ENCODE measurements around the gene MELK.

Gene MELK

DNA sequence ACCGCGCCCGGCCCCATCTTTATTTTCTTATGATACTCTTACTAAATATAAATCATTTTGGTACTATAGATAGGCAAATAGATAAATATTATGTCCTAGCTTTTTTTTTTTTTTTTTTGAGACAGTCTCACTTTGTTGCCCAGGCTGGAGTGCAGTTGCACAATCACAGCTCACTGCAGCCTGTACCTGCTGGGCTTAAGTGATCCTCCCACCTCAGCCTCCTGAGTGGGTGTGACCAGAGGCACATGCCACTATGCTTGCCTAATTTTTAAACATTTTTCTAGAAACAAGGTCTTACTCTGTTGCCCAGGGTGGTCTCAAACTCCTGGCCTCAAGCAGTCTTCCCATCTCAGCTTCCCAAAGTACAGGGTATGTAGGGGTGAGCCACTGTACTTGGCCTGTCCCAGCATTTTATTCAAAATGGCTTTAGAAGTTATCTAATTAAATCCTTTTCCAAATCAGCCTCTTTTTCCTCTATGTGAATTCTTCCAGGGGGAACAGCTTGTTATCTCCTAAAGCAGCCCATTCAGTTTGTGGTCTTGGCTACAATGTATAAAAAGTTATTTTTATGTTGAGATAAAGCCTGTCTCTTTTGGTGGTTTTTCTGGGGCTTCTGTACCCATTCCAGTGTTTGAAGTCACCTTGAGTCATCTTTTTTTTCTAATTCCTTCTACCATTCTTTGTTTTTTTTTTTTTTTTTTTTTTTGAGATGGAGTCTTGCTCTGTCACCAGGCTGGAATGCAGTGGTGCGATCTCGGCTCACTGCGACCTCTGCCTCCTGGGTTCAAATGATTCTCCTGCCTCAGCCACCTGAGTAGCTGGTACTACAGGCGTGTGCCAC is 12.1 kb downstream of the MELK start:
- no peak for DNase-seq

DNA sequence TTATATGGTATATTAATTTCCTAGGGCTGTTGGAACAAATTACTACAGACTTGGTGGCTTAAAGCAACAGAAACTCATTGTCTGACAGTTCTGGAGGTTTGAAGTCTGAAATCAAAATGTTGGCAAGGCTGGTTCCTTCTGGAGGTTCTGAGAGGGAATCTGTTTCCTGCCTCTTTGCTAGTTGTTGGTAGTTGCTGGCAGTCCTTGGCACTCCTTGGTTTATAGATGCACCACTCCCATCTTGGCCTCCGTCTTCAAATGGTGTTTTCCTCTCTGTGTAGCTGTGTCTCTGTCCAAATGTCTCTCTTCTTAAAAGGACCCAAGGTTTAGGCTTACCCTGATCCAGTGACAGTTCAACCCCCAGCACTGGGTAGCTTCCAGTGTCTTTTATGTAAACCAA is 17.5 kb downstream of the MELK start:
- DNase-seq: no peak

DNA sequence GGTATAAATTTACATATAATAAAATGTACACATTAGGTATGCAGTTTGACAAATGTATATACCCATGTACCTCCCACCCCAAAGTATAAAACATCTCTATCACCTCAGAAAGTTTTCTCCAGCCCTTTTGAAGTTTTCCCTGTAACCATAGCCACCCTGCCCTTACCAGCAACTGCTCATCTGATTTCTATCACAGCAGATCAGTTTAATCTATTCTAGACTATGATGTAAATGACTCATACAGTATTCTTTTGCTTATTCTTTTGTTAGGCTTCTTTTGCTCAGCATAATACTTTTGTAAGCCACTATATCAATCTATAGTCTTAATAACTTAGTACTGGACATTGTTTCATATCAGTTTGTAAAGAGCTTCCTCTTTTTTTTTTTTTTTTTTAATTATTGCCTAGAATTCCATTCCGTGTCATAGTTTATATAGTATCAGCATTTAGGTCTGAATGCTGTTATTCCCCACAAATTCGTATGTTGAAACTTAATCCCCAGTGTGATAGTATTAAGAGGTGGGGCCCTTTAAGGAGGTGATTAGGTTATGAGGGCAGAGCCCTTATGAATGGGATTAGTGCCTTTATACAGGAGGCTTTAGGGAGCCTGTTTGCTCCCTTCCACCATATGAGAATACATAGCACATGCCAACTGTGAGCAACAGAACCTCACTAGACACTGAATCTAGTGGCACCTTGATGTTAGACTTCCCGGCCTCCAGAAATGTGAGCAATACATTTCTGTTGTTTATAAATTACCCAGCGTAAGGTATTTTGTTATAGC is 20.3 kb downstream of the MELK start:
- no peak for DNase-seq

DNA sequence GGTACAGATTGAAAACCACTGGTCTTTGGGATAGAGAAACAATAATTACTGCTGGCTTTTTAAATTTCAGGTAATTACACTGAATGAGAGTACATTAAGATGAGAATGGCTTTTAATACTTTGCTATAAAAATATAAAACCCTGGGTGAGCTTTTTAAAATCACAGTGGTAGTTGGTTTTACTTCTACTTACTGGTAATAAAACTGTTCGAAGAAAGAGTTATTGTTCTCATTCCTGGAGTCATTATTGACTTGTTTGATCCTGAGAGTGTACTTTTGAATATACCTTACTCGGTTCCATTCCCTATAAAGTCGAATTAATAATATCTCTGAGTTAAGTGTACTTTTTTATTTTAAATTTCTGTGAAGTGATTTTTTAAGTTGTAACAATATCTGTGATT is 21.5 kb downstream of the MELK start:
- no peak for DNase-seq

DNA sequence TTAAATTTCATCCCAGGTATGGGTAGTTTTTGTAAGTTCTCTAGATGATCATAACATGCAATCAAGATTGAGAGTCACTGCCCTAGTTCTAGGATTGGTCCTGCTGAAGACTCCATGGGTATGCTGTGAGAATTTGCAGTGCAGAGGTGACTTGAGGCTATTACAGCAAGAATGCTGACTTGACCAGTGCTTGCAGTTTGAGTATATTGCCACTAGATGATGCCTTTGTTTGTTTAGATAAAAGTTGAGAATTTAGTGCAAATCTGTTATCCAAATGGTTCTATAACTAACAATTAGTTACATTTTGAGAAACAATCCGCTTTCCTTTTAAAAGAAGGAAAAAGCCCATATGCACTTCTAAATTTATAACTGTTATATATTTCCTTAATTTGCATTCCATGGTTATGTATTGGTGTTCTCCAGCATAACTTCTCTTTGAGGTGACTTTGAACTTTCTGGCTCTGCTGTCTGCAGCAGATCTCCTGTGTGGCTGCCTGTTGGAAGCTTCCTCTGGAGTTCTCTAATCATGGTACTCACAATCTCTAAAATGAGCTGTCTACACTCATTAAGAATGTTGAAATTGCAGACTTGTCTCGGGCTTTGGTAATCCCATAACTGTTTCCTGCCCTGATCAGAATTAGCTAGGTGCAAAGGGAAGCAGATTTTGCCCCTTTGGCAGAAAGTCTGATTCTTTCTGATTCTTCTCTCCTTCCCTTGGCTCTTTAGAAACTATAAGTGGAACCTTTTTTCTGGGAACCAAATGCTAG is 24.9 kb downstream of the MELK start:
- DNase-seq: no peak

DNA sequence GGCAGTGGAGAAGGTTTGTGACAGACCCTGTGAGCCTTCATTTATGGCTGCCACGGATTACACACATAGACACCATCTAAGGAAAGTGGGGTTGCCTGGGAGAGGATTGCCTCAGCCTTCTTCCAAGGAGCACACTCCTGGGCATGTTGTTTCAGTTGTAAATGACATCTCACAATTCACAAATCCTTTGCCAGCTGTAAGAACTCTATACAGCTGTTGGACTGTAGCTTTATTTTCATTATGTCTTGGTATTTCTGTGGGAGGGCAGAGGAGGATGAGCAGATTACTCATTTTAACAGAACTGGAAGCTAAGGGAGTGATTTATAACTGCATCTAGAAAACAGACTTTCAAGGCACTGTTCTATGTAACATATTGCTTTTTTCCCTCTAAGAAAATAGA is 25.6 kb downstream of the MELK start:
- DNase-seq: no peak

DNA sequence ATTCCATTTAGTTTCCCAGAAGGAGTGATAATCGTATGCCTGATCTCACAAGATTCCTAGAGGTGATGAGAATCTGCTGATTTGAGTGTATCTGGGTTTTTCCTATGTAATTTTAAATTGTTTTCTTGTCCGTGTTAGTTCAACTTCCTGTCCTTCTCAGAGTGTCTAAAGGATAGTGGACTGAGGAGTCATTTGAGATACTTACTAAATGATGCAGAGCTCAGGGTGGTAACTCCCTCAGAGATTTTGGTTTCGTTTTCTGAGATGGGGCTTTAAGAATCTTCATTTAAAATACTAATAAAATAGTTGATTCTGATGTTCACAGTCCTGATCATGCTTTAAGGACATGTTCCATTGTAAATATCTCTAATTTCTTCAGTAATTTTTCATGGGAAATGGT is 30.3 kb downstream of the MELK start:
- DNase-seq: no peak

DNA sequence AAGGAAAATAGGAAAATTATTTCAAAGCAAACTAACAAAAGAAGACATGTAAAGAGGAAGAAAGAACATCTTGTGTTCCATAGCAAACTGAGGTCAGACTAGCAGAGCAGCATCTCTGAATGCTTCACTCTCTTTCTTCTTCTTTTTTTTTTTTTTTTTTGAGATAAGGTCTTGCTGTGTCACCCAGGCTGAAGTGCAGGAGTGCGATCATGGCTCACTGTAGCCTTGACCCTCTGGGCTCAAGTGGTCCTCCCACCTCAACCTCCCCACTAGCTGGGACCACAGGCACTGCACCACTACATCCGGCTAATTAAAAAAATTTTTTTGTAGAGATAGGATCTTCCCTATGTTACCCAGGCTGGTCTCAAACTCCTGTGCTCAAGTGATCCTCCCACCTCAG is 36.6 kb downstream of the MELK start:
- DNase-seq: no peak

DNA sequence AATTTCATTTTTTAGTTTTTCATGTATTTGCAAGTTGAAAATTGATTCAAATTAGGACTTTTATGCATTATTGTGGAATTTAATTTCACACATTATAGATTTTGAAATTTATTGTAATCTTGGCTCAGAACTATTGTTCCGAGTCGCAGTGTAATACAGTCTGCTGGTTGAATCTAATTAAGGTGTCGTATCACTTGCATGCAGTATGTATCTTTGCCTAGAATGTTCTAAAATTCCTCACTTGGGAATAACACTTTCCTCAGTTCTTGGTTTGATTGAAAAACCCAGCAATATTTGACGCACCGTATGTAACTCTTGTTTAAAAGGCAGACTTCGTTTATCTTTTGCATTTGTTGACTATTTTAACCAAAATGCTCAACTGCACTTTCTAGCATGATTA is 49.4 kb downstream of the MELK start:
- no peak for DNase-seq

DNA sequence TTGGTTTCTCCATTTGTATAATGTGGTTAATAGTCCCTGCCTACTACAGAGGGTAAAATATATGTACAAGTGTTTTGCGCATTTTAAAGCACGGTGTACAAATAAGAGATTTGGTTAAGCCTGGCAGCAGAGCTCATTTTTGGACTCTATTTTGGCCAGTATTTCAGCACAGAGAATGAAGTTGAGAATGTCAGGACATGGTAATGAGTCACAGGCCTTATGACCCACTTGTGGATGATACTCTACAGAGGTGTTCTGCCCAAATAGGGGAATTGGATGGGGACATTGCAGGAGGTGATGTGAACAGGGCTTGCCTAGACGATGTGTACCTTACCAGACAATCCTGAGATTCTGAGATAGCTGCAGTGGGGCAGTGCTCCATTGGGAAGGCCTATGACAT is 50.6 kb downstream of the MELK start:
- DNase-seq: no peak

DNA sequence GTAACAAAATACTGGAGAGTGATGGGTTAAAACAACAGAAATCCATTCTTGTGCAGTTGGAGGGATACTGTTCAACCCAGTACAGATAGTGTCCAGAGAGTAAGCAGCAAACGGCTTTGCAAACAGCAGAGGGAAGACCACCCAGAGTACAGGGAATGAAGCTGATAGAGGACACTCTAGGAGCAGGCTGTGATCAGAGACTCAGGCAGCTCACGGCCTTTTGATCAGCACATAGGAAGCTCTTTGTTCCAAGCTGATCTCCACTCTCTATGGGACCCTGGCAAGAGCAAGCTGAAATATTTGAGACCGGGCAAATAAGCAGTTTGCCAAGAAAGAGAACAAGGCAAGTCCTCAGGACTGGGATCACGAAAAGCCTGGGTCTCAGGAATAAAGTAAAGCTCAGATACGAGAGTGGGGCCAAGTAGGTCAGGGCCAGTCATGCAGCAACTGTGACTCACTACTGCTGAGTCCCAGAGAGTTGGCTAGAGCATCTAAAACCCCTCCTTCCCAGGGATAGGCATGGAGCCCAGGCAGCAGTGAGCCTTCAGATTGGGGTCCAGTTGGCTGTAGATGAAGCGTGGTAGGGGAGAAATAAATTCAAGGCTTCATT is 52.4 kb downstream of the MELK start:
- DNase-seq: no peak

DNA sequence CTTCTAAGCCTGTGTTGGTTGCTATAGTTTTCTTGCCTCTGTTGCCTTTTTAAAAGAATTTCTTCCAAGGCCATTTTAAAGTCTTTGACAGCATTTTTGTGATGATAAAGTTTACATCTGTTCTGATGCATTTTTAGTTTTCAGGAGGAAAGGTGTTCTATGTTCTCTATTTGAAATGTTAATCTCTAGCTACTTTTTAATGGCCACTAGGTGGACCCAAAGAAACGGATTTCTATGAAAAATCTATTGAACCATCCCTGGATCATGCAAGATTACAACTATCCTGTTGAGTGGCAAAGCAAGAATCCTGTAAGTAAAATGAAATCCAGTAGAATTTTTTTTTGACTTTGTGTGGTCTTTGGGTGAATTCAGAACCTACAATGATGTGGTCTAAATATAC is 60.2 kb downstream of the MELK start:
- DNase-seq: peak in 1 of 6 experiments; percentile 5

DNA sequence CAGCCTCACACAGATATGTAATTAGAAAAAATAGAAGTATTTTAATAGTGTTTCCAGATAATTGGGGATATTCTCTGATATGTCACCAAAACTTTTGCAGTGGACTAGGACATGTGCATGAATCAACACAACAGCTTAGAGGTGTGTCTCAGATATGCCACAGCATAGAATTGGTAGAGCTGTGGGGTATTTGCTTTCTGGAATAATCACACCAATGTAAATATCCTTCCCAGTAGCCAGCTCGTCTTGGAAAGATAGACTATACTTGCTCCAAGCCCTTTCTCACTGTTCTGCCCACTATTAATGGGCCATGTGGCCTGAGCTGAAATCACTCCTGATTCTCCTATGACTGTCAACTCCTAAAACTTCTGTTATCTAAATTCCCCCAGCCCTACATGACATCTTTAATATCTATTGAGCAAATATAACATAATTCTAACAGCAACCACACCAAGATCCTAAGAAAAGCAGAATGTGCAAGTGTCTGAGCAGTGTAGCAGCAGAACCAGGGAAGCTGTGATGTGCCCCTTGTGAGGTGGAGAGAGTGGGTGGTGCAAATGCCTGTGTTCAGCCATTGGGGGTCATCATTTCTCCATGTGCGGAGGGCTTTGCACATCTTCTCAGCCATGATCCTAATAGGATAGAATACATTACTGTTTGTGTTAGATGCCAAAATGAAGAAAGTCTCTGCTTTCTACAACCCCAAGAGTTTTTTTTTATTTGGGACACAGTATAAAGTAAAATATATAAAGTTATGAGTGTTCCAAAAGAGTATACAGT is 65.0 kb downstream of the MELK start:
- DNase-seq: no peak

DNA sequence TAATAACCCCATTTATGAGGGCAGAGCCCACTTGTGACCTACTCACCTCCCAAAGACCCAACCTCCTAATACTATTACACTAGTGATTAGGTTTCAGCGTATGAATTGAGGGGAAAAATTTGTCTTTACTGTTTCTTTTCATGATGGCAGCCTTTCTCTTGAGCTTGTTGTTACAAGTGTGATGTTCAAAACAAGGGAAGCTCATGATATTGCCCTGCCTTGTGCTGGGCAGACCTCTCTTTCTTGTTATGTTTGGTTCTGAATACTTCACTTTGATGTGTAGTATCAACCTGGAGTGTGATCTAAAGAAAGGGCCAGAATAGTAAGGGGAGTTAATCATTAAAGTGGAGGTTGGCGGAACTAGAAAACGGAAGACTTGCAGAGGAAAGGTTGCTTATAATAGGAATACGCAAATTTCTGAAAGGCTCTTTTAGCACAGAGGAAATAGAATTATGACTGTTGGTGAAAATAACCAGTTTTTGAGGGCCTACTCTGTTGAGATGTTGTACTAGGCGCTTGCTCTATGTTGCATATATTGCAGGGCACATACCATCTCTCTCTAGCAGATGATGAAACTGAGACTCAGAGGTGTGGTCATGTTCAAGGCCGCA is 68.2 kb downstream of the MELK start:
- DNase-seq: no peak

DNA sequence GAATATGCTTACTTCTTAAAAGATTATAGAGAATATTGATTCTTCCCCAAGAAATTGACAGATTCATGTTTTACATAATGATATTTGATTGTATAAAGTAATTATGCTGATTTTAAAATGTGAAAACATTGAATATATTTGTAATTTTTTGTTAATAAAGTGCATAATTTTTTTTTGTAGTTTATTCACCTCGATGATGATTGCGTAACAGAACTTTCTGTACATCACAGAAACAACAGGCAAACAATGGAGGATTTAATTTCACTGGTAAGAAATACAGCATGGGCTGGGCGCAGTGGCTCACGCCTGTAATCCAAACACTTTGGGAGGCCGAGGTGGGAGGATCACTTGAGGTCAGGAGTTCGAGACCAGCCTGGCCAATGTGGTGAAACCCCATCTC is 70.1 kb downstream of the MELK start:
- no peak for DNase-seq

DNA sequence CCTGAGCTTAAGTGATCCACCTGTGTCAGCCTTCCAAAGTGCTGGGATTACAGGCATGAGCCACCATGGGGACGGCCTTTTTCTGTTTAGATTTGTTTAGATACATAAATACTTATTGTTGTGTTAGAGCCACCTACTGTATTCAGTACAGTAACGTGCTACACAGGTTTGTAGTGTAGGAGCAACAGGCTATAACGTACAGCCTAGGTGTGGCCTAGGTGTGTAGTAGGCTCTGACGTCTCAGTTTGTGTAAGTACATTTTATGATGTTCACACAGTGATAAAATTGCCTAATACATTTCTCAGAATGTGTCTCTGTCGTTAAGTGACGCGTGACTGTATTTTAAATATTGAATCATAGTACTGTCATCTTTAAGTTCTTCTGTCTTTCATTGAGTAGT is 84.1 kb downstream of the MELK start:
- no peak for DNase-seq

DNA sequence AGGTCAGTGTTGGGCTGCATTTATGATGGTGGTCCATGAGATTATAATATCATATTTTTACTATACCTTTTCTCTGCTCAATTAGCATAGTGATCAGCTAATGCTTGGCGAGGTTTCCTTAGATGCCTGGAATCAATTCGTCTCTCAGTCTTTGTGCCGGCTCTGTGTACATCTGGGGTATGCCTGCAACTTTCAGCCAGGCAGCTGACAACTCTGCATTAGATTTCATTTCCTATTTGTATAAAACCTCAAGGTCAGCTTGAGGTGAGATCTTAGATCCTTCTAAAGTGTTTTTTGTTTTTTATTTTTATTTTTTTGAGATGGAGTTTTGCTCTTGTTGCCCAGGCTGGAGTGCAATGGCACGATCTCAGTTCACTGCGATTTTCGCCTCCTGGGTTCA is 86.8 kb downstream of the MELK start:
- DNase-seq: no peak

DNA sequence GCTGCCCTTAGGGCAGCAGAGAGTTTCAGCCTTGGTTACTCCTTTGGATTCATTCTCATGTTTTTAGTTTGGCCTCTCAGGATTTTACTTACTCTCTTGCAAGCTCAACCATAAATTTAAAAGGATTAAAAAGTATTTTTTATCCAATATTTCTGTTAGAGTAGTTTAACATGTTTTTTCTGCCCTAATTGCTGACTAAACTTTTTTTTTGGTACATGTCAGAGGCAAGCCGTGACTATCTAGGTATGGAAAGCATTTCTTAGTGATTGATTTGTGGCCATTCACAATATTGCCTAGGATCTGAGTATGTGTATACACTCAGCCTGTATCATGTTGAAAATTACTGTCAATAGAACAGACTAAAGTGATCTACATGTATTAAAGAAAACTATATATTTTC is 92.1 kb downstream of the MELK start:
- no peak for DNase-seq

DNA sequence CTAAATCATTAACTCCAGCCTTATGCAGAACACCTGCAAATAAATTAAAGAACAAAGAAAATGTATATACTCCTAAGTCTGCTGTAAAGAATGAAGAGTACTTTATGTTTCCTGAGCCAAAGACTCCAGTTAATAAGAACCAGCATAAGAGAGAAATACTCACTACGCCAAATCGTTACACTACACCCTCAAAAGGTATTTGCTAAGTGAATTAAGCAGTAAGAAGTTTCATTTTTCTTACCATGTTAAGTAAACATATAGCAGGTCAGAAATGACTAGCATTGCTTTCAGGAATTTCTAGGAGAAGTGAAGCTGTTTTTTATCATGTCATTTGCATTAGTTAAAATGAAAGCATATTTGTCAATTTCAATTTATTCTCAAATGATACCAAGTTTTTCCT is 92.7 kb downstream of the MELK start:
- no peak for DNase-seq

DNA sequence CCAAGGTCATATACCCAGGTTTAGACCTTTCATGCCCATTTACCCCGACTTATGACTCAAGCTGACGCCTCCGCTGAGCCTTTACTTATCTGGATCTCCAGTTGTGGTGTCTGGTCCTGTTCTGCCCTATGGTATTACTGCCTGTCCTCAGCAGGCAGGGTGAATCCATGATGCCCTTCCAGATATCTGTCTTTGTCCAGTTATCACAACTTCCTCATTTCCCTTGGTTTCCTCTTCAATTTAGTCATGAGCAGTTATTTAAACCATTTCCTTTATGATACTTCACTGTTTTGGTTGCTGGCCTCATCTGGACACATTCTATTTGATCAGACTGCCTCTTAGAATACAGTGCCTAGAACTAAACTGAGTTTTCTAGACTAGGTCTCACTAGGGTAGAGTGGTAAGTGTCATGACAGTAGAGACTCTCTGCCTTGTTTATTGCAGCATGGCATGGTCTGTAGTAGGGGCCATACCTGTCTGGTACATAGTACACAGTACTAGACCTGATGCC is 93.3 kb downstream of the MELK start:
- no peak for DNase-seq

DNA sequence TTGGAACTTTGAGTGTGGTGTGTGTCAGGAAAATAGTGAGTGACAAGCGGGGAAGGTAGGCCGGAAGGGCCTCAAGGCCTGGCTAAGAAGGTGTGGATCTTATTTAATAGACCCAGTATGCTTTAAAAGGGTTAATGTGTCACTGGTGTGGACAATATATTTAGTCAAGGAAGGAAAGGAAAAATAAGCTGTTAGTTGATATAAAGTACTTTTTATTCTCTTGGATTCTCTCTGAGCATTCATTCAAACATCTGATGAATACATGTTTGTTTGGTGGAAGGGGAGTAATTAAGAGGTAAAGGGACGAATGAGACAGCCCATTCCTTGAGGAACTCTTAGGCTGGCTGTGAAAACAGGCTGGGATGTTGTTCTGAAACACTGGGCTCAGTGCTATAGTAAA is 98.9 kb downstream of the MELK start:
- DNase-seq: no peak

DNA sequence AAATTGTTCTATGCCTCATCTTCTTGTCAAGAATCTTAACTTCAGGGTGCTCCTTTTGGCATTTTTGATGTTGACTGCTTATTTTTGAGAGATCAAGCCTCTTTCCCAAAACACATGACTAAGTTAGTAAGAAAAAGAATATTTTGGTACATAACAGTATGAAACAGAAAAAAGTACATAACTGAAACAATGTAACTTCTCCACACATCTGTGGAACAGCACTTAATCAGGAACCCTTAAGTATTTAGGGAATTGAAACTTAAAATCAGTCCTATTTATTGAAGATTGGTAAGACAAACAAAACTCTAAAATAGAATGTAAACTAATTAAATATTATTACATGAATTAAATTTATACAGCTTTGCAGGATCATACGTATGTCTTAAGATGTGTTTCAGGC is 103.4 kb downstream of the MELK start:
- no peak for DNase-seq
